Inflammatory macrophage treated with lipopolysaccharide for 4 hours (primary cell): ENCODE data around the gene PANX1.
"Not testable (repeated sequence)": the region's sequence is repeated elsewhere in the genome, so short reads cannot be mapped to it uniquely, and the experiment has no call there.

Experiments
- DNase-seq: peaks from one replicate; pipeline ENCODE4 v3.0.0-alpha.2; 2020

PANX1 gene

DNA sequence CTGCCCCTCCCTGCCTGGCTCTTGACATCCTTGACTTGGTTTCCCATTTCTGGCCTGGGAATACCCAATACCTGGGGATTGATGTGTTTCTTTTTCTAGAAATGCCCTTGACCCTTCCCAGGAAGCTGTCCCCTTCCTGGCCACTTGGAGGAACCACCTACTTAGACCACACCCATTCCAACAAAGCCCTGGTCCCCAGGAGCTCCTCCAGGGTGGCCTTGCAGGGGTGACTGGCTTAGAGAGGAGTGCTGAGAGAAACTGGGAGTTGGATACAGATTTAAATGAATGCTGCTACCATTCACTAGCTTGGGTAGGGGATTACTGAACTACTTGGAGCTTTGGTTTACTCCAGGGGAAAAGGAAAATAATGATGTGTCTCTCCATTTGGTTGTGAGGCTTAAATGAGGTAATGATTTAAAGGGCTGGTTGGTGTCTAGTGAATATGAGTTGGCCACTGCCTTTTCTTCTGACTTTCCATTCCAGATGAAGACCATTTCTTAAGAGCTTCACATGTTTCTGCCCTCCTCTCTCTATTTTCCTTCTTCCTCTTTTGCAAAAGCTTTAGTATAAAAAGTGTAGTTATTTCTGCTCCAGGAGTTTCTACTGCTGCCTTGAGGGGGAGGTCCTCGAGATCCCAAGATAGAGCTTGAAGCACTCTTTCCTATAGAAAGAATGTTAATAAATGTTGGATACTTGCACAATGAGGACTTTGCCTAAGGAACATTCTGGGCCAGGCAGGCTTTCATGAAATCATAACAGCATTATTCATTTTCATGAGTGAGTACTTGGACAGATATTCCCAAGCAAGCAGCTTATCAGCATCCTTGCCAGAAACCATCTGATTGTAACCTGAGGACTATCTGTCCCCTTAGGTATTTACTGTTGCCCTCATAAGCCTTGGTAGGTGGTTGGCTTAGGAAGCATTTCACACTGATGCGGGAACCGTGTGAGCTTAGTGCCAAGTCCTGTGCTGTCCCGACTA lies 22.4 kb downstream of the PANX1 start:
- peak; percentile 76 for DNase-seq

GRCh38 chr11:94151903-94152677 lies 23.4 kb downstream of the PANX1 start:
- DNase-seq: peak; percentile 85

GRCh38 chr11:94152678-94153065 lies 24.0 kb downstream of the PANX1 start:
- DNase-seq: no peak

- DNase-seq: no peak
Measured at GRCh38 chr11:94153320-94153719, 24.7 kb downstream of the PANX1 start.

DNA sequence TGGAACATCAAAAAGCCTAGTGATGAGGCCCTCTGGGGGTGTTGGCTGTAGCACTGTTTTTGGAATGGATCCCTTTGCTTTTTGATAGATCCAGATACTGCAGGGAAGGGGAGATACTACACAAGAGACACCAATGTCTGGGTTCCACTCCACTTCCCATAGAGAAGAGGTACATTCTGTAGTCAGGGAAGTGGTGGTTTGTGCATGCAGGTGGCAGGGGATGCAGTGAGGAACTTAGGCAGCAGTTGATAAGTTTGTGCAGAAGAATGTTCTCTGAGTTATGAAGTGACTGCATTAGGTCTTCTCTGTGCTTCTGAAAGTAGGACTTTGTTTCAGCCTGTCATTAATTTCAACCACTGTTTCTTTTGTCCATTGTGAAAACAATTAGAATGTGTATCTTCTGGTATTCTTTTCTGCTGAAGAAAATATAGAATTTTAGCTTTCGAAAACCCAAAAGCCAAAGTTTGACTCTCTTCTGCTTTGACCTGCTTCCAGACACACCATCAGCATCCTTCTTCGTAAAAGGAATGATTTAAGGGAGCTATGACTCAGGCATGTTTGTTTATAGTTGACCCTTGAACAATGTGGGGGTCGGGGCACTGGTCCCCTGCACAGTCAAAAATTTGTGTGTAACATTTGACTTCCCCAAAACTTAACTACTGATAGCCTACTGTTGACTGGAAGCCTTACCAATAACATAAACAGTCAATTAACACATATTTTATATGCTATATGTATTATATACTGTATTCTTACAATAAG lies 25.6 kb downstream of the PANX1 start:
- no peak for DNase-seq

GRCh38 chr11:94157339-94157738 lies 28.7 kb downstream of the PANX1 start:
- not testable (repeated sequence) for DNase-seq

DNA sequence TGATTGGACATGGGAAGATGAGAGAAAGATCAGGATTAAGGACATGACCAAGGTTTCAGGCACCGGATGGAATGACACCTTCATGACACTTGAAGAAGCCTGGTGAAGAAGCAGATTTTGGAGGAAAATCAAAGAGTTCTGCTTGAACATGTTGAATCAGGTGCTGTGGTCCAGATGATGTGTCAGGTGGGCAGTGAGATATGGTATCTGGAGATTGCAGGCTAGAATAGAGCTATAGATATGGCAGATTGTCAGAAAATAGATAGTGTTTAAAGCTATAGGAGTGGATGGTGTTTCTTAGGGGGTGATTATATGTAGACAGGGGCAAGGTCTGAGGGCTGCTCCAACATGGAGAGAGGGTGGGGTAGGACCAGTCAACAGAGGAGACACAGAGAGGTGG lies 40.2 kb downstream of the PANX1 start:
- no peak for DNase-seq

DNA sequence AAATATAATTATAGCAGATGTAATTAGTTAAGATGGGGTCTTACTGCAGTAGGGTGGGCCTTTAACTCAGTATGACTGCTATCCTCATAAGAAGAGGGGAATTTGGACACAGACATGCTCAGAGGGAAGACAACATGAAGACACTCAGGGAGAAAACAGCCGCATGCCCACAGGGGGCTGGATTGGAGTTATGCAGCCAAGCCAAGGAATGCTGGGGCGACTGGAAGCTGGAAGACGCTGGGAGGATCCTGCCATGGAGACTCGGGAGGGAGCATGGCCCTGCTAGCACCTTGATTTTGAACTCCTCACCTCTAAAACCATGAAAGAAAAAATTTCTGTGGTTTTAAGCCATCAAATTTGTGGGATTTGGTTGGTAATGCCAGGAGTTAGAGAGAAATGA lies 40.9 kb downstream of the PANX1 start:
- no peak for DNase-seq

GRCh38 chr11:94169930-94170545 lies 41.4 kb downstream of the PANX1 start:
- DNase-seq: no peak

- no peak for DNase-seq
Measured at GRCh38 chr11:94170953-94171352, 42.3 kb downstream of the PANX1 start.

GRCh38 chr11:94171693-94172440 lies 43.2 kb downstream of the PANX1 start:
- DNase-seq: peak; percentile 46

DNA sequence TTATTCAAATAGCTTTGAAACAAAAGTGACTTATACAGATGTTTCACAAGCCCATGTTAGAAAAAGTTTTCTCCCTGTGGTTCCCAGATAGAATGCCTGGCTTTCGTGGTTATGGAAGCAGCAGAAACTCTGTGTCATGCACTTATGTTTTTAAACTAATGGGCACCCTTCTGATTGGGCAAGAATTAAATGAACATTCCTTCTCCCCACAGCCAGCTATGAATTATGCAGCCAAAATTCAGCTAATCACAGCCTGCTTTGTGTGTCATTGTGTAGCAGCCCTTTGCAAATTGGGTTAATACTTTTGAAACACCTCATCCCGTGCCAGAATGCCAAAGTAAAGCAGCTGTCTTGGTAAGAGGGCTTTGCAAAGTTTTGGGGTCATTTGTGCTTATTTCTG lies 46.9 kb downstream of the PANX1 start:
- no peak for DNase-seq

GRCh38 chr11:94178331-94178730 lies 49.7 kb downstream of the PANX1 start:
- DNase-seq: no peak

- DNase-seq: no peak
Measured at GRCh38 chr11:94179696-94180095, 51.1 kb downstream of the PANX1 start.

DNA sequence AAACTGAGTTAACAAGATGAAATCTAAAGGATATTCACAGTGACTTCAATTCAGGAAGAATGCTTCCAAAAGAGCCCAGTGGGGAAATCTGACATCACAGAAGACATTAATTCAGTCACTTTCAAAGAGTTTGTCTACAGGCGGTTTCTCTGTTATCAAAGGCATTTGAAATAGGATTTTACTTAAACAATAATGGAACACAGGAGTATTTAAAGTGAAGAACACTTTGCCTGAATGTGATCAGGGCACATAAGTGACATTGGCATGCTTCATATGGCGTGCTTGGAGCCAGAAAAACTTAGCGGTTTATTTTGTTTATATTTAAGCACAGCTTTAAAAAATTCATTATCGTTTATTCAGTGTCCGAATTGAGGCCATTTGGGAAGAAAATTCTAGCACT lies 52.9 kb downstream of the PANX1 start:
- DNase-seq: no peak

DNA sequence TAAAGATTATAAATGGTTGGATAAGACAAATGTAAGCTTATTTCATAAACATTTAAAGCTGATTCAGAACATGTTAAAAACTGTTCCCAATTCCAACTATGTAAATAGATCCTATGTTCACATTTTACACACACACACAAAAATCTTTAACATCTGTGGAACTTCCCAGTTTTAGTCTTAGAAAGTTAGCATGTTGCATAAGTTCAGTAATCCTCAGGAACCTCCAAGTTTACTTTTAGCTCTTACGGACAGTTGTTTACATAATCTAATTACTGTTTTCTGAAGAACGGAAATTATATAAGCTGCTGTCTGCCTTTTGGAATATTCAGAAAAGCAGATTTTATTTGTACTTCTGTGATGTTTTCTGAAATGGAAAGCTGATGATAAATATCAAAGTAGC lies 53.3 kb downstream of the PANX1 start:
- no peak for DNase-seq

- no peak for DNase-seq
Measured at GRCh38 chr11:94183251-94183885, 54.7 kb downstream of the PANX1 start.

DNA sequence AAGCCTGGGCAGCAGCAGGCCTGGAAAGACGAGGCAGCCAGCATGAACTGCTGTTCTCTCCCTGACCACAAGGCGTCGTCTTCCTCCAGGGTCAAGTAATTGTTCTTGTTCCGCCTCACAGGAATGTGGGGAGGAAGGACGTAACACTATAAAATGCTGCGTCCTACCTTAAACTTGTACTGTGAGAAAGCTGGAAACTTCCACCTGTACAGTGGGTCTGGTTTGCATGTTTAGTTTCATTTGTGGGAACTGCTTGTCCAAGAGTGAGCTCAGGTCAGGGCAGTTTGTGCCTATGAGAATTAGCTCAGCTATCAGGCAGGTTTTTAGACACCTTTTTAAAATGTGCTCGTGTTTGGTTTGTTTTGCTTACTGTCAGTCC lies 55.2 kb downstream of the PANX1 start:
- peak; percentile 41 for DNase-seq

DNA sequence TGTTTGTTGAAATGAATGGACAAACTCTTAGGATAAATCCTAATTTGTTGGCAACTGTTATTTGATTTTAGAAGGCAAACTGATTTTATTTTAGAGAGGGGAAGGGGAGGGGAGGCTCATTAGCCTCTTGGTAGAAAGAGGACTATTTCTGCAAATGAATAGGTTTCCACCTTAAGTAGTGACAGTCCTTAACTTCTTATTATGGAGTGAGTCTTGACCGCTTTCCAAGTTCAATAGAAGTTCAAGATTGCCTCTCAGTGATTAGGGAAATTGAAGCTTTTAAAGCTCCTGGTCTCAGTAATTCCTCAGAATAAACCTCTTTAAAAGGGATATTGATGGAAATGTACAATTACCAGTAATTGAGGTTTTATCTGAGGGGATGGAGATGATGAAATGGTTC lies 55.7 kb downstream of the PANX1 start:
- DNase-seq: no peak

DNA sequence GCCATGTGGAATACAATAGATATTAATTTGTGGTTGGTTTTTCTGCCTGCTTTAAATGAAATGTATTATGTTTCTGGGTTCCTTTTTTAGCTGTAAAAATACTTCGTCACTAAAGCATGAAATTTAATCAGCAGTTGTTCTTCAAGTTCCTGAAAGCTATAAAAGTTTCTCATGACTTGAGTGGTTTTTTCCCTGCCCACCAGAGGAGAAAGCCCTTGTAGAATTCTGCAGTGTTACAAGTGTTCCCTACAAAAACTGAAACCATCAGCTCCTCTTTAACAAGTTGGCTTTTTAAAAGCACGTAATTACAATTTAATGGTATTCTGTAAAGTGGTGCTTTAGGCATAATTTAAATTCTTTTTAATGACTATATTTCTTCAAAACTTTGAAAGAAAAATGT lies 56.2 kb downstream of the PANX1 start:
- peak; percentile 48 for DNase-seq

DNA sequence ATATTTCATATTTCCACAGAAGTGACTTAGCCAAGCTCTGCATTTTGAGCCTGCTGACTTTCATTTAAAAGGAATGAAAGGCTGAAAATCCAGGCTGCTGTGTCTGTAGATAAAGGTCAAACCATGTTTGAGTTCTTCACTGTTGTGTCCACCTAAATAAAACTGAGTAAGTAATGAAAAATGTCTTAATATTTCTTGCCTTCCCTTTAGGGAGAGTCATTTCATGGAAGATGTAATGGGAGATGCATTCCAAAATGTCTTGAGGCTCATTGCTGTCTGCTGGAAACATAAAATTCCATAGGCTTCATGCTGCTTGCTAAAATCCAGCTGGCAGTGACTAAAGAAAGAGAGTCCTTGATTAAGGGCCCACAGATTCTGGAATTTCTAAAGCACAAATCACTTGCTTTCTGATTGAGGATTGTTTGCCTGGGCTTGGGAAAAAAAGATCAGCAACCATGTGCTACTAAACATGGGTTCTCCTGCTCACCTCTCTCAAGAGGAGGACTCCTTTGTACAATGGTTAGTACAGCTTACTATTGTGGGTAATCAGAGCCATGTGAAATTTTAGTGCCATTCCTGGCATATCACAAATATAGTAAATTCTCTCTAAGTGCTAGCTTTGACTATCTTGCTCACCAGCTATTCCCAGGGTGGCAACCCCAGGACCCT lies 56.9 kb downstream of the PANX1 start:
- no peak for DNase-seq
